Activated CD4-positive, alpha-beta T cell treated with anti-CD3 and anti-CD28 coated beads, Interleukin-2, amount 50 U/mL, for 1 hour (primary cell): Measurements from ENCODE around the gene CDC42BPB.
"Not testable (repeated sequence)": the region's sequence is repeated elsewhere in the genome, so short reads cannot be mapped to it uniquely, and the experiment has no call there.

Experiments
- DNase-seq: peaks from one replicate; pipeline ENCODE4 v3.0.0-alpha.2; 2020

CDC42BPB gene

DNA sequence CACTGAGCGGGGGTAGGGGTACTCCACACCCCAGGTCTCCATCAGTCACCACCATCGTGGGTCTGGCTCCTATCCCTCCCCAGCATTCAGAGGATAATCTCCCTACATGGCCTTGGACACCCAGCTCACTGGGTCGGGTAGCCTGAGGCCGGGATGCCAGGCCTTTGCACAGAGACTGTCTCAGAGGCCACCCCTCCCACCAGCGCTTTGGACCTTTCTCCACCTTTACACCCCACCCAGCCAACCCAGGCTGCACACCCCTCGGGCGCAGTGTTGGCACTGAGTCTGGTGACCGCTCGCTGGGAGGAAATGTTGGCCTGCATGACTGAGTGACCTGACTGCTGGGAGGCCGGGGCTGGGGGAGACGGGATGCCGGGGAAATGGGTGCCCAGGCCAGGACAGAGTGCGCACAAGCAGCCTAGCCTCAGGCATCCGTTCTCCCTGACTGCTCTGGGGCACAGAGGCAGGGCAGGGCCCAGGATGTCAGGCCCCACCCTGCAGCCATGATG lies 16.1 kb upstream of the CDC42BPB start:
- DNase-seq, result no peak

DNA sequence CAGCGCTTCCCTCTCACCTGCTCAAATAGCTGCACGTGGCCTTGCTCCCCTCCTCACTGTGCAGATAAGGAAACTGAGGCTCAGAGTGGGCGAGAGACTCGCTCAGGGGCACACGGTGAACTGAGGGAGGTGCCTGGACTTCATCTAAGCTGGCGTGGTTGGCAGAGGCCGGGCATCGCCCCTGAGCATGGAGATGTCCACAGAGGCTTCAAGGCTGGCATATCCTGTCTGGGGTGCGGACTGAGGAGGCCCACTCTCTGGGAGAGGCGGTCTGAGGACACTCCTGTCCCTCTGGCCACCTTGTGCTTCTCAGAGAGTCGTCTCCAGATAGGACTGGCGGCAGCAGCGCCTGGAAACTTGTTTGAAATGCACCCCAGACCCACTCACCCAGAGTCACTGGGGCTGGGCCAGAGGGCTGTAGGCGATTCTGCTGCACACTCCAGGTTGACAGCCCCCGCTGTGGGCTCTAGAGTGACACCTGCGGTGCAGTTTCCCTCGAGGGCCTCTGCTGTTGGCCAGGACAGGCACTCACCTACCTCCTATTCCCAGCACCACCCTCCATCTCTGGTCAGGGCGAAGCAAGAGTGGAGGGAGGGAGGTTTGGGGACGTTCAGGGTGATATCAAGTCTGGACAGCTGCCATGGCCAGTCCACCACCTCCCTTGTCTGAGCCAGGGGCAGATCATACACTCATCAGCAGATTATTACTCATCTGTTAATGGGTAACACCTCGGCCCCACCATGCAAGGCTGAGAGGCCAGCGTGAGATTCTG lies 15.4 kb upstream of the CDC42BPB start:
- DNase-seq, result no peak

DNA sequence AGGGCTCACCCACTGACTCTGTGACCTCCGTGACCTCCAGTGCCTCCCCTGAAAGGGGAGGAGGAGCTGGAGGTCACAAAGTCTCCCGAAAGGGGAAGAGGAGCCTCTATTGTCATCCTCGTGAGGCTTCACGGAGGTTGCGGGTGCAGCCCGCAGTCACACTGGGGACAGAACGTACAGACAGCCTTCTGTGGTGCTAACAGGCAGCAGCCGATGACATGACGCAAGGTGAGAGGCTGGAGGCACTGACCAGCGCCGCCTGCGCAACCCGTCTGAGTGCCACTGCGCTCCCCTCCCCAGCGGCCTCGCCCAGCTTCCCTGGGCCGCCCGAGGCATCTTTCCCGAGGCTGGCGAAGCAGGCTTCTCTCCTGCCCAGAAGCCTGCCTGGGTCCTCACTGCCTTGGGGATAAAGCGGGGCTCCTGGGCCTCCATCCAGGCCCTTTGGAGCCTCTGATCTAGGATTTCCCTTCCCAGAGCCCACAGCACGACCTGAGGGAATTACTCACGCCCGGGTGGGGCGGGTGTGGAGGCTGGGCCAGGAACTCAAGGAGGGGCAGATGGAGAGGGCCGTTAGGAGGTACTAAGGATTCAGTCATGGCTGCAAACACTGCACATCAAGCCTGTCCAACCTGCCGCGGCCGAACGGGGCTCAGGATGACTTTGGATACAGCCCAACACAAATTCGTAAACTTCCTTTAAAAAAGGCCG lies 14.3 kb upstream of the CDC42BPB start:
- DNase-seq, result no peak

DNA sequence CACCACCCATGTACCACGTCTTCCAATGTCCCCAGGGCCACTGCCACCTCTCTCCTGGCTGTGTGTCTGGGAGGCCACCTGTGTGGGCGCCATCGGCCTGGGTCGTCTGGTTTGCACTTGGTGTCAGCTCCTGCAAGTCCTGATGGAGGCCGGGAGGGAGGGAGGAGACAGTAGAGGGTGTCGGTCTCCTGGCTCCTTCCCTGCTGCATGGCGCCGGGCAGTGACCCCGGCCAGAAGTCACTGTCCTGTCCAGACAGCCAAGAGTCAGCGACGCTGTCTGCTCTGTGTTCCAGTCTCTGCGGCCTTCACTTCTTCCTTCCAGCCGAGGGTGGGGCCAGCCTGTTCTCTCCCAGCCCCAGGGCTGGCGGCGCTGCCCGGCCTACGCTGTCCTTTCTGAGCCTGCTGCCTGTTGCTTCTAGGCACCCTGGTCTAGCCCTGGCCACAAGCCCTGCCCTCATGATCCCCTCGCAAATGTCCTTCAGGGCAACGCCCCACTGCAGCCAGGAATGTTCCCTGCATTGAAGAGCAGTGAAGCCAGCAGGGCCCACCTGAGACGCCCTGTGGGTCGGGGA lies 13.7 kb upstream of the CDC42BPB start:
- DNase-seq, result no peak

DNA sequence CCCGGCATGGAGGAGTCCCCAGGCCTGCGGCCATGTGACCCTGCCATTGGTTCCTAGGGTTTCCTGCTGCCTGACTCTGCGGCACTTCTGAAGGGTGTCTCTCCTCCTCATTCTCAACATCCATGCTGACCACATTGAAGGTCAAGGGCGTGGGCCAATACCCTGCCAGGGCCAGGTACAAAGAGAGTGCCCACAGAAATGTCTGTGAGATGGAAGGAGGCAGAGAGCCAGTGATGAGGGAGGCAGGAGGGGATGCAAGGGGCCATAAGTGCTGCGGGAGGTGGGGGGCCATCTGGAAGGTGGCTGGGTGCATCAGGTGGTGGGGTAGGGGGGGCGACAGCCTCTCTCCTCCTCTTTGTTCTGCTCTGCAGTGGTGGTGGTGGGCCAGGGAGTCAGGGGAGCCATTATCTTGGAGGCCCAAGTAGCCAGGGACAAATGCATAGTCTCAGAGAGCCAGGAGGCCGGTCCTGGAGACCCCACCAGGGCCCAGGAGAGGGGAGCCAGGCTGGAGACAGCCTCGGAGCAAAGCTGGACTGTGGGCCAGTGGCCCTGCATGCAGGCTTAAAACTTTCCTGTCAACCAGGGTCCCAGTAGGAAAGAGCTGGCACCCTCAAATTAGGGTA lies 13.0 kb upstream of the CDC42BPB start:
- no peak for DNase-seq

DNA sequence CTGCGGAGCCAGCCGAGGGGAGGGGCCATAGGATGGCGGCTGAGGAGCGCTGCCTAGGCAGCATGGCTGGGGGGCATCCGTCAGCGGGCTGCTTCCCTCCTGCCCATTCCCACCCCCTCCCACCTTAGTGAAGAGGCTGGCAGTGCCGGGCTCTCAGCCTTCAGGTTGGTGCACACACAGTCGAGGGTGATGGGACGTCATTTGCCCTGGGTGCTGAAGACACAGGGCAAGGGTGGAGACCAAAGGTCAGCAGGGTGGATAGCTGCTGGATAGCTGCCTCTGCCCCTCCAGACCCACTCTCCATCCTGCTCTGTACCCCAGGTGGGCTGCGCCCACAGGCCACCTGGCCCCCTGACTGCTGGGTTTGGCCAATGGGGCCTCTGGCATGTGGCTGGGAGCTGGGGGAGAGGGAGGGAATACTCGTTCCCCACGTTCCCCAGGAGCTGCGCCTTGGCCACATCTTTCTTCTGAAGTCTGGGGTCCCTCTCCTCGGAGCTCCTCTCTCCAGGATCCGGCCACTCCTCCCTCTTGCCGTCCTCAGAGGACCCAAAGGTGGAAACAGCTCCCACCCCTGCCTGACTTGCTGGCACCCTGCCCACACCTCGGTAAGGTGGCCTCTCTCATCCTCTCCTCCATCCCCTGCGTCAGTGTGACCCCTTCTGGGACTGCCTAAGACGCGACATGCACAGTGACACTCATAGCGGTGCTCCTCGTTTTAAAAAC lies 11.2 kb upstream of the CDC42BPB start:
- DNase-seq, result no peak

DNA sequence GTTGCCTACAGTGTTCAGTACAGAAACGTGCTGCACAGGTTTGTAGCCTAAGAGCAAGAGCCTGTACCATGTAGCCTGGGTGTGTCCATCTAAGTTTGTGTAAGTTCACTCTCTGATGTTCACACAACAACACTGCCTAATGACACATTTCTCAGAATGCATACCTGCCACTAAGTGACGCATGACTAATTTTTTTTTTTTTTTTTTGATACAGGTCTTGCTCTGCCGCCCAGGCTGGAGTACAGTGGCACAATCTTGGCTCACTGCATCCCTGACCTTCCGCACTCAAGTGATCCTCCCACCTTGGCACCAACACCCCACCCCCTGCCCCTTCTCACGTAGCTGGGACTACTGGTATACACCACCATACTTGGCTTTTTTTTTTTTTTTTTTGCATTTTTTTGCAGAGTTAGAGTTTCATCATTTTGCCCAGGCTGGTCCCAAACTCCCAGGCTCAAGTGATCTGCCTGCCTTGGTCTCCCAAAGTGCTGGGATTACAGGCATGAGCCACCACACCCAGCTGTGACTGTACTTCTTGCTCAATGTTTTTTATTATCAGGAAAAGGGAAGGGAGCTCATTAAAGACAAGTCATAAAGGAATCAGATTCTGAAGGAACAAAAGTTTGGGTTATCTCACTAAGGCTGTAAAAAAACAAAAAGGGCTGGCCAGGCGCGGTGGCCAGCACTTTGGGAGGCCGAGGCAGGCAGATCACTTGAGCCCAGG lies 10.0 kb upstream of the CDC42BPB start:
- no peak for DNase-seq

DNA sequence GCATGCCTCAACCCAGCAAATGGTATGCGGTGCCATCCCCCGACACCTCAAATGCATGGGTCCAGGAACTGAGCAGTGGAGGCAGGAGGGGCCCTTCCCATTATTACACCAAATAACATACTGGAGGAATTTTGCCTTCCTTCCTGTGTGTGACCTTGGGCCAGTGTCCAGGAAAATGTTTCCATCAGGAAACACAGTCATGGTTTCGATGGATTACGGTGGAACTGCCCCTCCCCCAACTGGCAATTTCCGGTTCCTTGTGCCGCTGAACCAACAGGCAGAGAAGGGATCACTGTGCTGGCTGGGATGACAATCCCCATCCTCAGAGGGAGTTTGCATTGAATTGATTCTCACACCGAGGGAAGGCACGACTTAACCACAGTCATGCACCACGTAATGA lies 9.1 kb upstream of the CDC42BPB start:
- DNase-seq, result no peak

DNA sequence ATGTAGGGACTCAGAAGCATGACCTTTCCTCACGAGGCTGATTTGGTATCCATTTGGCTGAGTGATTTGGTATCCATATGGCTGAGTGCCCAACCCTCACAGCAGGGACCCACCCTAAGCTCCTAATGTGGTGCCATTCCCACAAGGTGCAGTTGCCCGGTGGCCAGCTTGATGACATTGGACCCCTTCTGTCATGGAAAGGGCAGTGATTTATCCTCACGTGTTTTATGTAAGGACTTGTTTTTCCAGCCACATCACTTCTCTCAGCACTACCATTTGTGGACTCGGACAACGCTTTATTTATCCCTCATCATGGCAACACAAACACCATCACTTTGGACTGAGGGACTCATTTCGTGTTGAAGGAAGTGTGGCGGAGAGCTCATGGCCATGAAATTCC lies 8.5 kb upstream of the CDC42BPB start:
- DNase-seq, result no peak

DNA sequence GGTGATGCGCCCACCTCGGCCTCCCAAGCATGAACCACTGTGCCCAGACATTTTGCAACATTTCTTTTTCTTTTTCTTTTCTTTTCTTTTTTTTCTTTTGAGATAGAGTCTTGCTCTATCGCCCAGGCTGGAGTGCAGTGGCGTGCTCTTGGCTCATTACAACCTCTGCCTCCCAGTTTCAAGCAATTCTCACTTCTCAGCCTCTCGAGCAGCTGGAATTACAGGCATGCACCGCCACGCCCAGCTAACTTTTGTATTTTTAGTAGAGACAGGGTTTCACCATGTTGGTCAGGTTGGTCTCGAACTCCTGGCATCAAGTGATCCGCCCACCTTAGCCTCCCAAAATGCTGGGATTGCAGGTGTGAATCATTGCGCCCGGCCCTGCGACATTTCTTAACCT lies 7.6 kb upstream of the CDC42BPB start:
- DNase-seq, result no peak

DNA sequence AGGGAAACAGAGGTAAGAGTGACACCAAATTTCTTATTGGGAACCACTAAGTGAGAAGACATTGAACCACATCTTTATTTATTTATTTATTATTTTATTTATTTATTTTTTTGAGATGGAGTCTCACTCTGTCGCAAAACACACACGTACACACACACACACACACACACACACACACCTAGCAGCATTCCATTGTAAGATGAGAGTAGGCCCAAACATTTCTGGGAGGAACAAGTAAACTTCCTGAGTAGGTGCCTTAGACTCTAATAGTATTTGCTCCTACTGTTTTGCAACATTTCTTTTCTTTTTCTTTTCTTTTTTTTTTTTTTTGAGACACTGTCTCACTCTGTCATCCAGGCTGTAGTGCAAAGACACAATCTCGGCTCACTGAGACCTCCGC lies 7.1 kb upstream of the CDC42BPB start:
- no peak for DNase-seq

DNA sequence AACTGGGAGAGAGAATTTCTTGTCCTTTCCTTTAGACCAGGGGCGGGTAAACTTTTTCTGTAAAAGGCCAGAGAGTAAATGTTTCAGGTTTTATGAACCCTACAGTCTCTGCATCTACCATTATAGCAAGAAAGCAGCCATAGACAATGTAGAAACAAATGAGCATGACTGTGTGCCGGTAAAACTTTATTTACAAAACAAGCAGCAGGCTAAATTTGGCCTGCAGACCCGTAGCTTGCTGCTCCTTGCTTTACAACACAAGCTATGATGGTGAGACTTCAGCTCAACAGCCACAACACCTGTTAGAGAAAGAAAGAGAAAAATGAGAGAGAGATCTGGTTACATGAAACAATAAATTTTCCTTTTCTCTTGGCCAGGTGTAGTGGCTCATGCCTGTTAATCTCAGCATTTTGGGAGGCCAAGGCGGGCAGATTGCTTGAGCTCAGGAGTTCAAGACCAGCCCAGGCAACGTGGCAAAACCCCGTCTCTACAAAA lies 4.2 kb upstream of the CDC42BPB start:
- no peak for DNase-seq

DNA sequence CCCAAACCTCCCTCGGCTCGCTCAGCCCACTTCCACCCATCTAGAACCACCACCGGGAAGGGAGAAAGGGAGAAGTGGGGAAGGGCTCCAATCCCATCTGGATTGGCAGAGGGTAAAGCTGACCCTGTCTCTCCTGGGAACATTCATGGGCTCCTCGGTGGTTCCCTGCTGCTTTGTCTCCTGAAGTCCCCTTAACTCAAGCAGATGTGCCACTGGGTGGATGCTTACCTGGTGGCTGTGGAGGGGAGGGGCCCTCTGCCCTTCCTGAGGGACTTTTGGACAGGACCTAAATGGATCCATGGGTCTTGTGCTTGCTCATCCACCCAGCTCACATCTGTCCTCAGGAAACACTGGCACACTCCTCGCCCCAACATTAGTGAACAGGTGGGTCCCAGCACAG lies 2.2 kb upstream of the CDC42BPB start:
- no peak for DNase-seq

DNA sequence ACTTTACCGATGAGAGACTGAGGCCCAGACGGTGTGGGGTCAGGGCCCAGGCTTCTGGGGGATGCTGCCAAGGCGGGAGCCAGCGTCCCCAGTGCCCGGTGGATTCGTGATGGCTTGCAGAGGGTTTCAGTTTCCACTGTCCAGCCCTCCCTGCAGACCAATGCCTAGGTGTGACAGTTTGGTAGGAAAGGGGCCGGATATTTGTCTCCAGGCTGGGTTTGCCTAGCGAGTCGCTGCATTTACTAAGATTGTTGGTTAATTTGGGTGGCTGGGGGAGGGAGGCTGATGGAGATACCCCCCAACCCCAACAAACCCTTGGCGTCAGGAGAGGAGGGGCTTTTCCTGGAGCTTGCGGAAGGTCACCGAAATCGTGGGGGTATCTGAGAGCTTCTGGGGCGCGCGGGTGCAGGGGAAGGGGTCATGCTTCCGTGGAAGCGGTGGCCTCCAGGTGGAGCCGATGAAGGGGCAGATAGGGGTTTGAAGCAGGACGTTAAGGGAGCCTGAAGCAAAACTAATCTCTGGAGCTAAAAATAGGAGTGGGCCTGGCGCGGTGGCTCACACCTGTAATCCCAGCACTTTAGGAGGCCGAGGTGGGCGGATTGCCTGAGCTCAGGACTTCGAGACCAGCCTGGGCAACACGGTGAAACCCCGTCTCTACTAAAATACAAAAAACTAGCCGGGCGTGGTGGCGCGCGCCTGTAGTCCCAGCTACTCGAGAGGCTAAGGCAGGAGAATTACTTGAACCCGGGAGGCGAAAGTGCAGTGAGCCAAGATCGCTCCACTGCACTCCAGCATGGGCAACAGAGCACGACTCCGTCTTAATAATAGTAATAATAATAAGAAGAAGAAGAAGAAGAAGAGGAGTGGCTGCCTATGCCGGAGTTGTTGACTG lies 1.1 kb upstream of the CDC42BPB start:
- DNase-seq, result no peak

DNA sequence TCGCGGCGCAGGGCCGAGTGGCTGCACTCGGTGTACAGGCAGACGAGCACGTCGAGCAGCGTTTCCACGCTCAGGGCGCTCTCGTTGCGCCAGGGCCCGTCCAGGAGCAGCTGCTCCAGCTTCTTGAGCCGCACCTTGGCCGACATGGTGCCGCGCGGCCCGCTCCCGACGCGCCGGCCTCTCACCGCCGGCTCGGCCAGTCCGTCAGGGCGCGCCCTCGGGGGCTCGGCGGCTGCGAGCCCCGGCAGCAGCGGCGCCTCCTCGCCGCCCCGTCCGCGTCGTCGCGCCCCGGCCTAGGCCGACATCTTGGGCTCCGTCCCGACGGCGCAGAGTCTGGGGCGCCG lies 349 bp downstream of the CDC42BPB start:
- no peak for DNase-seq

DNA sequence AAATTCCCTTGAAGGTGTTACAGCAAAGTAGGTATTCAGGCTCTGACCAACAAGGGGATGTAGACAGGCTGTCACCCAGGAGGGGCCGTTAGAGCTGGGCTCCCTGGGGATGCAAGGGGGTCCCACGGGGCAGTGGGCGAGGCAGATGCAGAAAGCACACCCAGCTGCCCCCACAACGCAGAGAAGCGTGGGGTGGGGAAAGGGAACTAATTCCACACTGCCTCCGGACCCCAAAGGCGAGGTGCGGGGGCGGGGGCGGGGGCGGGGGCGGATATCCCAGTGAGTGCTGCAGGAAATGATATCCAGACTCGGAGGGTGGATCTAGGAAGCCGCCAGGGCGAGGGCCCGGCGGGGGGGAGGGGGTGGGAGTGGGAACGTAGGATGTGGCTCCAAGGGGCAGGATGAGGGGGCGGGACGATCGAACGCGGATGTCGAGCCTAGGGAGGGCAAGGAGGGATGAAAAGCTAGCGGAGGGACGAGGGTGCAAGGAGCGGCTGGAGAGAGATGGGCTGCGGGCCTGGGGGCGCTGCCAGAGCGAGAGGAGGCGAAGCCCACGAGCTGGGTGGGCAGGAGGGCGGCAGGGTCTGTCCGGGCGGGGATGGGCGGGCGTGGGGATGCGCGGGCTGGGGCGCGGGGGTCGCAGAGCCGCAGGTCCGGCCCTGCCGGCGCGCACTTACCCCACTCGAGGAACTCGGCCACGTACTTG lies 874 bp downstream of the CDC42BPB start:
- no peak for DNase-seq

DNA sequence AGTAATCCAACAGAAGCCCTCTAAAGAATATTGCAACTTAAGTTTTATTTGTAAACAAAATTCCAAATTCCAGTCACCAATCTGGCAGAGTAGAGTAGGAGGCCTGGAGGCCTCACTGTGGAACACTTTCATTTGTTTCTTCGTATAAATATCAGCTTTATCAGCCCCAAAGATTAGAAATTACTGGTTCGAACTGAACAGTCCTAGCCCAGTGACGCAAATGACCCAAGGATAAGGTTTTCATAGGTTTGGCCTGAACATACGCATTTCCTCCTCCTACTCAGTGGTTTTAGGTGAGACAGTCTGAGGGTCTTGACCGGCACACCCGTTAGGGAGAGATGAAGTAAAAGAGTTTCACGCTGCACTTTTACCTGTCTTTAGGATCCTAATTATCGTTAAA lies 1.7 kb downstream of the CDC42BPB start:
- DNase-seq, result no peak

DNA sequence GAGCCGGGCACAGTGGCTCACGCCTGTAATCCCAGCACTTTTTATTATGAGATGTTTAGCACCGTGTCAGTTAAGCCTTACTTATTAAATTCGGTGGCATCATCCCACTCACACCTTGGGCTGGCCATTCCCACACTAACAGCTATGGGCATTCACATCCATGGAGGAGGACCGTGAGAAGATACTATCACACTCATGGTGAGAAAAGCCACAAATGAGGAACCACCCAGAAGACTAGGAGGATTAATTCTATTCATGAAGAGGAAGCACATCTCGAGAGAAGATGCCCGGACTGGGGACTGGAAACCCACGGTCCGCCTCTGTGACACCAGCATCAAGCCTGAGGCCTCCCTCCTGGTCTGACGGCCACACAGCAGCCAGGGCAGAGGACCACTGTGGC lies 4.9 kb downstream of the CDC42BPB start:
- DNase-seq, result no peak

DNA sequence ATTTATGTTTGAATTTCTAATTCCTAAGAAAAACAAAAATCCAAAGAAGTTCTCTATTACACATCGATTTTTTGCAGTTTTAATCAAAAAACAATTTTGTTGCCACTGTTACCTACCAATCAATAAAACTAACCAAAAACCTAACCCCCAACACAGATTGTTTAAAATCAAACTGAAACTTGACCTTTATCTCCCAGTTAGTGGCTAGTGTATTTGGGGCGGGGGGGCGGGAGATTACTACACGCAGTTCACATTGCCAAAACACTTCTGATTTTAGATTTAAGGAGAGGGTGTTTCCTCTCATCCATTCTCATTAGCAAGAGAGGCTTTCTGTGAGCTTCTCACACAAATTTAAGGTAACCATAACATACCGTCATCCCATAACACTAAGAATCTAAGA lies 6.4 kb downstream of the CDC42BPB start:
- no peak for DNase-seq

DNA sequence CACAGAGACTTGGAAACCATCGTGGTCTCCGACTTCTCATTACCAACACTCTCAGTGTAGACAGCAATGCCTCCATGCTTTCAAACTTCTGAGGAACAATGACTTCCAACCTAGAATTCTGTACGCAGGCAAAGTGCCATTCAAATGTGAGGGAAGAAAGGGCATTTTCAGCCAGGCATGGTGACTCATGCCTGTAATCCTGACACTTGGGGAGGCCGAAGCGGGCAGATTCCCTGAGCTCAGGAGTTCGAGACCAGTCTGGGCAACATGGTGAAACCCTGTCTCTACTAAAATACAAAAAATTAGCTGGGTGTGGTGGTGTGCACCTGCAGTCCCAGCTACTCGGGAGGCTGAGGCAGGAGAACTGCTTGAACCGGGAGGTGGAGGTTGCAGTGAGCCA lies 9.9 kb downstream of the CDC42BPB start:
- DNase-seq, result not testable (repeated sequence)
